ENCODE results near the gene C4orf17.

Gene C4orf17

DNA sequence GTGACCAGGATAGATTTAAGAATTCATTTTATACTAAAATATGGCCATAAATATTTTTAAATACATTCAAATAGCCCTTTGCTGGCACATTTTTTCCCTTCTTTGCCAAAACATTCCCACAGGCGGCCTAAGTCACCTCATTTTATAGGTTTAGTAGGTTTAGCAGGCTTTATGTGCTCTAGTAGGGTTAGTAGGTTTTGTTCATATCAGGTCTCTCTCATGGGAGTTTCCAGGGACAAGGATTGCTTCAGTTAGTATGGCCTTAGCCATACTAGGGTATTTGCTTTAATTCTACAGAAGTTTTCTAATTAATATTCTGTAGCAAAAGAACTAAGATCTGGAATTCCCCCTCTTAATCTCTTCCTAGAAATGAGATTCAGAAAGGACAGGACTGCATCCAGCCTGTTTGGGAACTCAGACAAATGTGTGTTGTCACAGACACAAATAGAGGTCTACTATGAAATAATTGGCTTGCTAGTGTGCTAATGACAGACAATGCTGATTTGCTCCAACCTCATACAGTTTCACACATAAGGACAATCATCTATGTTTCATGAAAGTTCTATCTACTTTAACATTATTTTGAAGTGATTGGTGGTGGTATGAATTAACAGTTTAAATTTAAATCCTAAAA, 63.0 kb downstream of the C4orf17 start:
- no peak for ATAC-seq
- TF ChIP-seq ZFP30 (CRISPR knock-in tag; IDR thresholded peaks at IDR 0.05) (no peak), ZNF8 (CRISPR knock-in tag; IDR thresholded peaks at IDR 0.05) (no peak), ZC3H10 (CRISPR knock-in tag; IDR thresholded peaks at IDR 0.05) (no peak), OSR1 (CRISPR knock-in tag; IDR thresholded peaks at IDR 0.05) (no peak), RARB (CRISPR knock-in tag; IDR thresholded peaks at IDR 0.05) (no peak), ZFP3 (CRISPR knock-in tag; IDR thresholded peaks at IDR 0.05) (no peak), ZNF565 (CRISPR knock-in tag; conservative IDR thresholded peaks at IDR 0.05; ENCODE audit: low read depth) (no peak), ISL1 (CRISPR knock-in tag; IDR thresholded peaks at IDR 0.05) (no peak), GLIS3 (CRISPR knock-in tag; IDR thresholded peaks at IDR 0.05) (no peak), CSDC2 (CRISPR knock-in tag; IDR thresholded peaks at IDR 0.05) (no peak), SNAI2 (CRISPR knock-in tag; IDR thresholded peaks at IDR 0.05) (no peak), TCF4 (CRISPR knock-in tag; IDR thresholded peaks at IDR 0.05; ENCODE audit: borderline replicate concordance) (no peak), ARNTL (CRISPR knock-in tag; IDR thresholded peaks at IDR 0.05; ENCODE audit: borderline replicate concordance, low read depth) (no peak), TOX (CRISPR knock-in tag; IDR thresholded peaks at IDR 0.05; ENCODE audit: borderline replicate concordance) (no peak)
- TF ChIP-seq, protein P1, sequence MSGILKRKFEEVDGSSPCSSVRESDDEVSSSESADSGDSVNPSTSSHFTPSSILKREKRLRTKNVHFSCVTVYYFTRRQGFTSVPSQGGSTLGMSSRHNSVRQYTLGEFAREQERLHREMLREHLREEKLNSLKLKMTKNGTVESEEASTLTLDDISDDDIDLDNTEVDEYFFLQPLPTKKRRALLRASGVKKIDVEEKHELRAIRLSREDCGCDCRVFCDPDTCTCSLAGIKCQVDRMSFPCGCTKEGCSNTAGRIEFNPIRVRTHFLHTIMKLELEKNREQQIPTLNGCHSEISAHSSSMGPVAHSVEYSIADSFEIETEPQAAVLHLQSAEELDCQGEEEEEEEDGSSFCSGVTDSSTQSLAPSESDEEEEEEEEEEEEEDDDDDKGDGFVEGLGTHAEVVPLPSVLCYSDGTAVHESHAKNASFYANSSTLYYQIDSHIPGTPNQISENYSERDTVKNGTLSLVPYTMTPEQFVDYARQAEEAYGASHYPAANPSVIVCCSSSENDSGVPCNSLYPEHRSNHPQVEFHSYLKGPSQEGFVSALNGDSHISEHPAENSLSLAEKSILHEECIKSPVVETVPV (CRISPR knock-in tag; IDR thresholded peaks at IDR 0.05) = no peak
- TF ChIP-seq, protein P2, sequence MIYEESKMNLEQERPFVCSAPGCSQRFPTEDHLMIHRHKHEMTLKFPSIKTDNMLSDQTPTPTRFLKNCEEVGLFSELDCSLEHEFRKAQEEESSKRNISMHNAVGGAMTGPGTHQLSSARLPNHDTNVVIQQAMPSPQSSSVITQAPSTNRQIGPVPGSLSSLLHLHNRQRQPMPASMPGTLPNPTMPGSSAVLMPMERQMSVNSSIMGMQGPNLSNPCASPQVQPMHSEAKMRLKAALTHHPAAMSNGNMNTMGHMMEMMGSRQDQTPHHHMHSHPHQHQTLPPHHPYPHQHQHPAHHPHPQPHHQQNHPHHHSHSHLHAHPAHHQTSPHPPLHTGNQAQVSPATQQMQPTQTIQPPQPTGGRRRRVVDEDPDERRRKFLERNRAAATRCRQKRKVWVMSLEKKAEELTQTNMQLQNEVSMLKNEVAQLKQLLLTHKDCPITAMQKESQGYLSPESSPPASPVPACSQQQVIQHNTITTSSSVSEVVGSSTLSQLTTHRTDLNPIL (CRISPR knock-in tag; IDR thresholded peaks at IDR 0.05; ENCODE audit: low read depth) = no peak
- TF ChIP-seq, protein P3, sequence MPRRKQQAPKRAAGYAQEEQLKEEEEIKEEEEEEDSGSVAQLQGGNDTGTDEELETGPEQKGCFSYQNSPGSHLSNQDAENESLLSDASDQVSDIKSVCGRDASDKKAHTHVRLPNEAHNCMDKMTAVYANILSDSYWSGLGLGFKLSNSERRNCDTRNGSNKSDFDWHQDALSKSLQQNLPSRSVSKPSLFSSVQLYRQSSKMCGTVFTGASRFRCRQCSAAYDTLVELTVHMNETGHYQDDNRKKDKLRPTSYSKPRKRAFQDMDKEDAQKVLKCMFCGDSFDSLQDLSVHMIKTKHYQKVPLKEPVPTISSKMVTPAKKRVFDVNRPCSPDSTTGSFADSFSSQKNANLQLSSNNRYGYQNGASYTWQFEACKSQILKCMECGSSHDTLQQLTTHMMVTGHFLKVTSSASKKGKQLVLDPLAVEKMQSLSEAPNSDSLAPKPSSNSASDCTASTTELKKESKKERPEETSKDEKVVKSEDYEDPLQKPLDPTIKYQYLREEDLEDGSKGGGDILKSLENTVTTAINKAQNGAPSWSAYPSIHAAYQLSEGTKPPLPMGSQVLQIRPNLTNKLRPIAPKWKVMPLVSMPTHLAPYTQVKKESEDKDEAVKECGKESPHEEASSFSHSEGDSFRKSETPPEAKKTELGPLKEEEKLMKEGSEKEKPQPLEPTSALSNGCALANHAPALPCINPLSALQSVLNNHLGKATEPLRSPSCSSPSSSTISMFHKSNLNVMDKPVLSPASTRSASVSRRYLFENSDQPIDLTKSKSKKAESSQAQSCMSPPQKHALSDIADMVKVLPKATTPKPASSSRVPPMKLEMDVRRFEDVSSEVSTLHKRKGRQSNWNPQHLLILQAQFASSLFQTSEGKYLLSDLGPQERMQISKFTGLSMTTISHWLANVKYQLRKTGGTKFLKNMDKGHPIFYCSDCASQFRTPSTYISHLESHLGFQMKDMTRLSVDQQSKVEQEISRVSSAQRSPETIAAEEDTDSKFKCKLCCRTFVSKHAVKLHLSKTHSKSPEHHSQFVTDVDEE (CRISPR knock-in tag; IDR thresholded peaks at IDR 0.05) = no peak
- TF ChIP-seq, protein P4, sequence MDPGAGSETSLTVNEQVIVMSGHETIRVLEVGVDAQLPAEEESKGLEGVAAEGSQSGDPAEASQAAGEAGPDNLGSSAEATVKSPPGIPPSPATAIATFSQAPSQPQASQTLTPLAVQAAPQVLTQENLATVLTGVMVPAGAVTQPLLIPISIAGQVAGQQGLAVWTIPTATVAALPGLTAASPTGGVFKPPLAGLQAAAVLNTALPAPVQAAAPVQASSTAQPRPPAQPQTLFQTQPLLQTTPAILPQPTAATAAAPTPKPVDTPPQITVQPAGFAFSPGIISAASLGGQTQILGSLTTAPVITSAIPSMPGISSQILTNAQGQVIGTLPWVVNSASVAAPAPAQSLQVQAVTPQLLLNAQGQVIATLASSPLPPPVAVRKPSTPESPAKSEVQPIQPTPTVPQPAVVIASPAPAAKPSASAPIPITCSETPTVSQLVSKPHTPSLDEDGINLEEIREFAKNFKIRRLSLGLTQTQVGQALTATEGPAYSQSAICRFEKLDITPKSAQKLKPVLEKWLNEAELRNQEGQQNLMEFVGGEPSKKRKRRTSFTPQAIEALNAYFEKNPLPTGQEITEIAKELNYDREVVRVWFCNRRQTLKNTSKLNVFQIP (CRISPR knock-in tag; IDR thresholded peaks at IDR 0.05; ENCODE audit: borderline replicate concordance, low read depth) = no peak

DNA sequence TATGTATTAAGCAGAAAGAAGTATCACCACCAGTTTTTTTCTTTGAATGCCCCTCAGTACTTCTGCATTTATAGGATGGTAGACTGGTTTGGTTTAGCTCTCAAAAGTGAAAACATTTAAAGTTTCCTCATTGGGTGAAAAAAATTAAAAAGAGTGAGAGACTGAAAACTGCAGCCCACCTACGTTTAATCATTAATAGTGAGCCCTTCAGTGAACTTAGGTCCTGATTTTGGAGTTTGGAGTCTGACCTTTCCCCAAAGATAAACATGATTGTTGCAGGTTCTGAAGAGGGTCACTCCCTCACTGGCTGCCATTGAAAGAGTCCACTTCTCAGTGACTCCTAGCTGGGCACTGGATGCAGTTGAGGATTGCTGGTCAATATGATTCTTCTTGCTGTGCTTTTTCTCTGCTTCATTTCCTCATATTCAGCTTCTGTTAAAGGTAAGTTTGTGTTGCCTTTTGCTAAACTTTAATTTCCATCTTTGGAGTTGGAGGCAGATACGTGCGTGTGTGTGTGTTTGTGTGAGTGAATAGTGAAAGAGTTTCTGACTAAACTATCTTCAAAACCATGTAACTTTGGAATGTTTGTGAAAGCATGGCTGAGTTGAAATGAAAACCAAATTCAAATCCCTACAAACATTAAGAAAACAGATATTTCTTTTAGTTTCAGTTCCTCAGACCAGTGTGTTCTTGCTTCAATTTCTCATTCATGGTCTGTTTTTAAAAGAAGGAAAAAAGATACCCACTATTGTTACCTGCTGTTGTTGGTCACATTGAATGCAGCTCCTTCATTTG, 63.9 kb downstream of the C4orf17 start, which contains the start of gene MTTP:
TSS of gene MTTP (plus strand) at position 295 of the 795 bp plus-strand sequence. CDS start at position 381, 86 bp downstream.
- TF ChIP-seq ISL1 (CRISPR knock-in tag; IDR thresholded peaks at IDR 0.05) (no peak), ARNTL (CRISPR knock-in tag; IDR thresholded peaks at IDR 0.05; ENCODE audit: borderline replicate concordance, low read depth) (no peak), ZNF565 (CRISPR knock-in tag; conservative IDR thresholded peaks at IDR 0.05; ENCODE audit: low read depth) (no peak), TCF4 (CRISPR knock-in tag; IDR thresholded peaks at IDR 0.05; ENCODE audit: borderline replicate concordance) (no peak), ZNF8 (CRISPR knock-in tag; IDR thresholded peaks at IDR 0.05) (no peak), PATZ1 (CRISPR knock-in tag; IDR thresholded peaks at IDR 0.05; ENCODE audit: borderline replicate concordance) (no peak), BACH2 (CRISPR knock-in tag; IDR thresholded peaks at IDR 0.05; ENCODE audit: borderline replicate concordance) (no peak)
- TF ChIP-seq, protein P3 (CRISPR knock-in tag; IDR thresholded peaks at IDR 0.05) = no peak
- no peak for ATAC-seq
